ENCODE results near the gene SCG2.

Gene SCG2

GRCh38 chr2:223613017-223613950, 11.1 kb upstream of the SCG2 start (continued):
- TF ChIP-seq ZBTB21 (tag by site-specific recombination; IDR thresholded peaks at IDR 0.05): 0 out of 2 replicates have a peak, but pooled peaks have one; percentile 24
- no peak for TF ChIP-seq PBX3 (CRISPR knock-in tag; IDR thresholded peaks at IDR 0.05)
- TF ChIP-seq ZXDB (tag by site-specific recombination; IDR thresholded peaks at IDR 0.05): no peak
- TF ChIP-seq ZNF23 (tag by site-specific recombination; IDR thresholded peaks at IDR 0.05; ENCODE audit: borderline replicate concordance): no peak
- TF ChIP-seq ZNF398 (tag by site-specific recombination; IDR thresholded peaks at IDR 0.05): no peak
- TF ChIP-seq ZNF24 (tag by site-specific recombination; IDR thresholded peaks at IDR 0.05): peak; percentile 74
- peak; percentile 95 for TF ChIP-seq ZNF600 (tag by site-specific recombination; IDR thresholded peaks at IDR 0.05)
- TF ChIP-seq ZNF776 (tag by site-specific recombination; IDR thresholded peaks at IDR 0.05; ENCODE audit: borderline replicate concordance): no peak
- TF ChIP-seq ZBTB49 (tag by site-specific recombination; IDR thresholded peaks at IDR 0.05; ENCODE audit: low read depth): no peak
- TF ChIP-seq PRDM10 (tag by site-specific recombination; IDR thresholded peaks at IDR 0.05): no peak
- TF ChIP-seq ZNF426 (tag by site-specific recombination; IDR thresholded peaks at IDR 0.05): no peak
- TF ChIP-seq SP3 (tag by site-specific recombination; IDR thresholded peaks at IDR 0.05): no peak
- no peak for TF ChIP-seq ZFP41 (tag by site-specific recombination; IDR thresholded peaks at IDR 0.05; ENCODE audit: borderline replicate concordance)
- peak; percentile 61; the same call in 1 of the 2 replicates for TF ChIP-seq ZNF366 (tag by site-specific recombination; conservative IDR thresholded peaks at IDR 0.05)
- no peak for TF ChIP-seq KLF8 (tag by site-specific recombination; IDR thresholded peaks at IDR 0.05)
- TF ChIP-seq ZBTB20 (tag by site-specific recombination; IDR thresholded peaks at IDR 0.05): peak; percentile 85
- 0 out of 2 replicates have a peak, but pooled peaks have one; percentile 25 for TF ChIP-seq ZBTB11 (tag by site-specific recombination; conservative IDR thresholded peaks at IDR 0.05; ENCODE audit: low read depth)

All from HEK293 (cell line).